Small intestine (tissue), 7 donors: ENCODE results near the gene C20orf96. TPM values are rescaled to one million over a fixed set of nuclear protein-coding genes. Genes with fewer than 3 reads are reported as not detected.

Source experiments
- DNase-seq, 2 donors: peaks; one replicate each; pipeline versions ENCODE4 v3.0.0 to v3.0.0-alpha.2; 2013
- FAIRE-seq: peaks from 2 replicates; lab custom pipeline; 2012; peaks lifted over from hg19 to GRCh38; lab: Jason Lieb, UNC
- H3K27ac ChIP-seq, 3 donors: one replicate each; pipeline ENCODE4 v1.5.1; 2013; ENCODE audit warnings: low read length in 2 of 3, mild to moderate bottlenecking in 2 of 3, control low read depth in 1 of 3, inconsistent platforms in 1 of 3, low read depth in 1 of 3, moderate library complexity in 1 of 3
- H3K27me3 ChIP-seq, 3 donors: one replicate each; pipeline ENCODE4 v1.6.1; 2013; ENCODE audit warnings: low read length in 3 of 3, inconsistent platforms in 1 of 3; ENCODE audit not compliant: control insufficient read depth in 3 of 3, insufficient read depth in 3 of 3
- H3K36me3 ChIP-seq, 3 donors: one replicate each; pipeline ENCODE4 v1.6.1; 2013; ENCODE audit warnings: low read length in 3 of 3, inconsistent platforms in 1 of 3, low read depth in 1 of 3, mild to moderate bottlenecking in 1 of 3, moderate library complexity in 1 of 3; ENCODE audit not compliant: control insufficient read depth in 3 of 3, insufficient read depth in 2 of 3
- H3K4me1 ChIP-seq, 3 donors: one replicate each; pipeline ENCODE4 v1.6.1; 2013; ENCODE audit warnings: low read length in 2 of 3, inconsistent platforms in 1 of 3, low read depth in 1 of 3, mild to moderate bottlenecking in 1 of 3, moderate library complexity in 1 of 3; ENCODE audit not compliant: control insufficient read depth in 3 of 3, insufficient read depth in 2 of 3
- H3K4me3 ChIP-seq, 3 donors: one replicate each; pipeline ENCODE4 v1.5.1; 2013; ENCODE audit warnings: low read length in 3 of 3, control low read depth in 1 of 3, inconsistent platforms in 1 of 3, low read depth in 1 of 3, mild to moderate bottlenecking in 1 of 3, moderate library complexity in 1 of 3
- H3K9me3 ChIP-seq, 2 donors: one replicate each; pipeline ENCODE4 v1.6.1; 2013; ENCODE audit warnings: low read depth in 1 of 2, low read length in 1 of 2; ENCODE audit not compliant: control insufficient read depth in 2 of 2, insufficient read depth in 1 of 2
- WGBS, 3 donors: extraction: QIAGEN DNeasy Blood & Tissue Kit; methylation state at CpG; one replicate each; pipeline ENCODE4 v1.1.7; 2013; 5-methylcytosine and 5-hydroxymethylcytosine counted together
- polyA plus RNA-seq, 4 donors: library from polyadenylated mRNA; stranded (reverse) in 3 of 4; unstranded in 1 of 4; fragments of 200-250 nt in 3 of 4; fragments of 120-200 nt in 1 of 4; gene quantifications; one replicate each; pipeline versions ENCODE4 v1.2.1 to v1.2.3, GENCODE V29; 2013
- donor health status: healthy with polysubstance abuse.
- donor health status: control.
- donor health status: control.
- donor health status: Bipolar disorder and iron deficiency.
- donor health status: healthy.

C20orf96 gene
- polyA plus RNA-seq, 4 donors, result 3.5 to 8.7 (median 6.7) TPM

GRCh38 chr20:309306-309840 lies 18.8 kb upstream of the C20orf96 start:
- FAIRE-seq (no peak), DNase-seq (no peak)
- Histone ChIP-seq H3K27me3 (no peaks in the 10 kb centered on the region), H3K9me3 (no peaks in the 10 kb centered on the region), H3K36me3 (no peaks in the 10 kb centered on the region), H3K4me1 (no peaks in the 10 kb centered on the region), H3K4me3 (peak overlapping the region in 1 of 3 donors; percentile 36), H3K27ac (peak overlapping the region in 2 of 3 donors; percentile 76 to 92)
- WGBS, 3 donors, result 13 to 39% (median 37%) methylated on average over 6 of the region's 6 CpGs

- no peak overlapping the region for H3K4me3 ChIP-seq
- H3K9me3 ChIP-seq, result no peaks in the 10 kb centered on the region
- DNase-seq (peak in 1 of 2 donors; percentile 32), FAIRE-seq (no peak)
- H3K27me3 ChIP-seq, result no peaks in the 10 kb centered on the region
- no peaks in the 10 kb centered on the region for H3K4me1 ChIP-seq
- H3K36me3 ChIP-seq, result no peaks in the 10 kb centered on the region
- 43 to 59% (median 47%) methylated on average over 7 of the region's 7 CpGs for WGBS, 3 donors
- H3K27ac ChIP-seq, result peak overlapping the region in 1 of 3 donors; percentile 92
Measured at GRCh38 chr20:308427-309038, 18.0 kb upstream of the C20orf96 start.

- WGBS, 3 donors, result 71 to 82% (median 71%) methylated on average over 11 of the region's 11 CpGs
- FAIRE-seq, result no peak
Measured at GRCh38 chr20:305745-306144, 15.2 kb upstream of the C20orf96 start.

GRCh38 chr20:301886-302848 lies 11.6 kb upstream of the C20orf96 start:
- no peak for FAIRE-seq
- Histone ChIP-seq H3K4me3 (no peak overlapping the region), H3K27ac (no peak overlapping the region), H3K4me1 (peaks cover 4 to 24% (median 18%) of the 10 kb centered on the region in 3 donors), H3K27me3 (no peaks in the 10 kb centered on the region), H3K9me3 (no peaks in the 10 kb centered on the region), H3K36me3 (peaks cover 0 to 17% (median 0%) of the 10 kb centered on the region in 3 donors)
- DNase-seq, result no peak
- WGBS, 3 donors, result 76 to 86% (median 83%) methylated on average over 13 of the region's 13 CpGs

More at GRCh38 chr20:305745-306144, 15.2 kb upstream of the C20orf96 start:
- no peak overlapping the region for H3K27ac ChIP-seq
- H3K36me3 ChIP-seq, result peaks cover 0 to 9% (median 0%) of the 10 kb centered on the region in 3 donors
- no peaks in the 10 kb centered on the region for H3K27me3 ChIP-seq
- DNase-seq, result no peak
- no peak overlapping the region for H3K4me3 ChIP-seq
- peaks cover 0 to 7% (median 3%) of the 10 kb centered on the region in 3 donors for H3K4me1 ChIP-seq
- H3K9me3 ChIP-seq, result no peaks in the 10 kb centered on the region

GRCh38 chr20:300345-300990 lies 9.9 kb upstream of the C20orf96 start:
- Histone ChIP-seq H3K36me3 (peaks cover 0 to 17% (median 0%) of the 10 kb centered on the region in 3 donors), H3K4me1 (peaks cover 4 to 27% (median 18%) of the 10 kb centered on the region in 3 donors), H3K9me3 (no peaks in the 10 kb centered on the region), H3K4me3 (no peak overlapping the region), H3K27me3 (no peaks in the 10 kb centered on the region), H3K27ac (peak overlapping the region in 1 of 3 donors; percentile 53)
- WGBS, 3 donors, result 40 to 65% (median 62%) methylated on average over 10 of the region's 10 CpGs
- FAIRE-seq, result no peak
- peak in 1 of 2 donors; percentile 34 for DNase-seq

- peak overlapping the region; percentile 88 to 97 (median 93) for H3K4me3 ChIP-seq
- no peaks in the 10 kb centered on the region for H3K9me3 ChIP-seq
- H3K4me1 ChIP-seq, result peaks cover 4 to 27% (median 18%) of the 10 kb centered on the region in 3 donors
- no peak for DNase-seq
- WGBS, 3 donors, result 4 to 13% (median 9%) methylated on average over 15 of the region's 15 CpGs
- FAIRE-seq, result no peak
- H3K27me3 ChIP-seq, result no peaks in the 10 kb centered on the region
- H3K27ac ChIP-seq, result peak overlapping the region; percentile 96 to 99 (median 96)
- peaks cover 0 to 17% (median 0%) of the 10 kb centered on the region in 3 donors for H3K36me3 ChIP-seq
Measured at GRCh38 chr20:298776-299391, 8.3 kb upstream of the C20orf96 start.

GRCh38 chr20:297925-298775 lies 7.6 kb upstream of the C20orf96 start:
- H3K4me1 ChIP-seq, result peaks cover 4 to 27% (median 18%) of the 10 kb centered on the region in 3 donors
- H3K36me3 ChIP-seq, result peaks cover 0 to 17% (median 0%) of the 10 kb centered on the region in 3 donors
- H3K27me3 ChIP-seq, result no peaks in the 10 kb centered on the region
- DNase-seq, result peak; percentile 84 to 89
- peak overlapping the region; percentile 96 to 99 (median 96) for H3K27ac ChIP-seq
- no peak for FAIRE-seq
- 0% methylated on average over 52 to 75 of the region's 75 CpGs for WGBS, 3 donors
- H3K9me3 ChIP-seq, result no peaks in the 10 kb centered on the region
- H3K4me3 ChIP-seq, result peak overlapping the region; percentile 88 to 97 (median 93)
